ENCODE data around the gene ZNF827.

The ZNF827 gene

GRCh38 chr4:145795521-145795920 is 143.1 kb downstream of the ZNF827 start:
- H3K4me2 ChIP-seq = no peak overlapping the region

GRCh38 chr4:145792429-145792828 is 146.2 kb downstream of the ZNF827 start:
- no peak for TF ChIP-seq Cebpa-rat (IDR thresholded peaks at IDR 0.05)
- H3K4me2 ChIP-seq = no peak overlapping the region
- no peaks in the 10 kb centered on the region for H3K27me3 ChIP-seq
- H3K4me1 ChIP-seq = no peaks in the 10 kb centered on the region
- peaks cover 45% of the 10 kb centered on the region for H3K36me3 ChIP-seq
- H4K20me1 ChIP-seq = no peaks in the 10 kb centered on the region
- no peak overlapping the region for H3K9ac ChIP-seq
- no peak overlapping the region for H3K27ac ChIP-seq
- H3K4me3 ChIP-seq = no peak overlapping the region
- H3K9me3 ChIP-seq = no peaks in the 10 kb centered on the region

More at GRCh38 chr4:145795521-145795920, 143.1 kb downstream of the ZNF827 start:
- no peaks in the 10 kb centered on the region for H3K9me3 ChIP-seq
- H4K20me1 ChIP-seq = no peaks in the 10 kb centered on the region
- H3K4me1 ChIP-seq = no peaks in the 10 kb centered on the region
- no peak overlapping the region for H3K9ac ChIP-seq
- H3K27me3 ChIP-seq = no peaks in the 10 kb centered on the region
- no peak for TF ChIP-seq Cebpa-rat (IDR thresholded peaks at IDR 0.05)
- H3K36me3 ChIP-seq = peaks cover 59% of the 10 kb centered on the region
- no peak overlapping the region for H3K4me3 ChIP-seq
- no peak overlapping the region for H3K27ac ChIP-seq

- no peak overlapping the region for H3K4me2 ChIP-seq
- no peak overlapping the region for H3K27ac ChIP-seq
- H3K9ac ChIP-seq = no peak overlapping the region
- TF ChIP-seq Cebpa-rat (IDR thresholded peaks at IDR 0.05) = no peak
- no peak overlapping the region for H3K4me3 ChIP-seq
- no peaks in the 10 kb centered on the region for H3K27me3 ChIP-seq
- no peaks in the 10 kb centered on the region for H3K4me1 ChIP-seq
- peaks cover 47% of the 10 kb centered on the region for H3K36me3 ChIP-seq
- no peaks in the 10 kb centered on the region for H3K9me3 ChIP-seq
- H4K20me1 ChIP-seq = no peaks in the 10 kb centered on the region
Measured at GRCh38 chr4:145791988-145792387, 146.6 kb downstream of the ZNF827 start.

GRCh38 chr4:145788755-145789154 is 149.9 kb downstream of the ZNF827 start:
- Histone ChIP-seq H3K4me2 (no peak overlapping the region), H3K9me3 (peaks cover 6% of the 10 kb centered on the region; the same call in 1 of the 2 replicates), H3K27ac (no peak overlapping the region), H3K9ac (no peak overlapping the region), H3K36me3 (peaks cover 38% of the 10 kb centered on the region), H3K4me3 (no peak overlapping the region), H3K27me3 (no peaks in the 10 kb centered on the region), H3K4me1 (no peaks in the 10 kb centered on the region), H4K20me1 (no peaks in the 10 kb centered on the region)
- TF ChIP-seq Cebpa-rat (IDR thresholded peaks at IDR 0.05) = no peak

- Histone ChIP-seq H3K4me1 (peaks cover 7% of the 10 kb centered on the region), H3K27me3 (no peaks in the 10 kb centered on the region), H3K4me3 (no peak overlapping the region), H3K9me3 (peaks cover 11% of the 10 kb centered on the region; the same call in 1 of the 2 replicates), H3K27ac (no peak overlapping the region), H3K9ac (no peak overlapping the region), H4K20me1 (no peaks in the 10 kb centered on the region), H3K4me2 (no peak overlapping the region), H3K36me3 (peaks cover 43% of the 10 kb centered on the region)
- no peak for TF ChIP-seq Cebpa-rat (IDR thresholded peaks at IDR 0.05)
Measured at GRCh38 chr4:145786830-145787229, 151.8 kb downstream of the ZNF827 start.

GRCh38 chr4:145786261-145786660 is 152.4 kb downstream of the ZNF827 start:
- Histone ChIP-seq H3K4me1 (peaks cover 7% of the 10 kb centered on the region), H3K27me3 (no peaks in the 10 kb centered on the region), H3K4me2 (no peak overlapping the region), H3K27ac (no peak overlapping the region), H3K36me3 (peaks cover 46% of the 10 kb centered on the region), H3K9ac (no peak overlapping the region), H3K9me3 (peaks cover 11% of the 10 kb centered on the region; the same call in 1 of the 2 replicates), H3K4me3 (no peak overlapping the region), H4K20me1 (no peaks in the 10 kb centered on the region)
- no peak for TF ChIP-seq Cebpa-rat (IDR thresholded peaks at IDR 0.05)

GRCh38 chr4:145785391-145786008 is 153.1 kb downstream of the ZNF827 start:
- H3K4me3 ChIP-seq = no peak overlapping the region
- no peak for TF ChIP-seq Cebpa-rat (IDR thresholded peaks at IDR 0.05)
- H3K9me3 ChIP-seq = peaks cover 11% of the 10 kb centered on the region; the same call in 1 of the 2 replicates
- H3K4me1 ChIP-seq = peaks cover 7% of the 10 kb centered on the region
- no peak overlapping the region for H3K9ac ChIP-seq
- H3K27me3 ChIP-seq = no peaks in the 10 kb centered on the region
- H4K20me1 ChIP-seq = no peaks in the 10 kb centered on the region
- no peak overlapping the region for H3K4me2 ChIP-seq
- no peak overlapping the region for H3K27ac ChIP-seq
- H3K36me3 ChIP-seq = peaks cover 50% of the 10 kb centered on the region

GRCh38 chr4:145784036-145784435 is 154.6 kb downstream of the ZNF827 start:
- Histone ChIP-seq H3K4me3 (no peak overlapping the region), H3K27ac (no peak overlapping the region), H3K36me3 (peaks cover 58% of the 10 kb centered on the region), H3K9ac (no peak overlapping the region), H3K4me1 (peaks cover 7% of the 10 kb centered on the region), H3K27me3 (no peaks in the 10 kb centered on the region), H3K9me3 (peaks cover 11% of the 10 kb centered on the region; the same call in 1 of the 2 replicates), H3K4me2 (no peak overlapping the region), H4K20me1 (no peaks in the 10 kb centered on the region)
- TF ChIP-seq Cebpa-rat (IDR thresholded peaks at IDR 0.05) = no peak

- H3K36me3 ChIP-seq = peaks cover 68% of the 10 kb centered on the region
- H3K4me1 ChIP-seq = peaks cover 7% of the 10 kb centered on the region
- H3K27ac ChIP-seq = no peak overlapping the region
- H3K4me2 ChIP-seq = peak overlapping the region; percentile 12; the same call in 1 of the 2 replicates
- no peak overlapping the region for H3K4me3 ChIP-seq
- no peaks in the 10 kb centered on the region for H4K20me1 ChIP-seq
- no peak overlapping the region for H3K9ac ChIP-seq
- TF ChIP-seq Cebpa-rat (IDR thresholded peaks at IDR 0.05) = no peak
- H3K27me3 ChIP-seq = no peaks in the 10 kb centered on the region
- peaks cover 11% of the 10 kb centered on the region; the same call in 1 of the 2 replicates for H3K9me3 ChIP-seq
Measured at GRCh38 chr4:145782756-145783155, 155.9 kb downstream of the ZNF827 start.

GRCh38 chr4:145781351-145781750 is 157.3 kb downstream of the ZNF827 start:
- Histone ChIP-seq H3K4me1 (peaks cover 7% of the 10 kb centered on the region), H3K27ac (no peak overlapping the region), H3K27me3 (no peaks in the 10 kb centered on the region), H3K4me2 (no peak overlapping the region), H3K36me3 (peaks cover 66% of the 10 kb centered on the region), H3K9me3 (peaks cover 11% of the 10 kb centered on the region; the same call in 1 of the 2 replicates), H3K4me3 (no peak overlapping the region), H3K9ac (no peak overlapping the region), H4K20me1 (no peaks in the 10 kb centered on the region)
- no peak for TF ChIP-seq Cebpa-rat (IDR thresholded peaks at IDR 0.05)
